G401.6 (cell line): Measurements from ENCODE around the gene KLF1.
"Not testable (repeated sequence)": the region's sequence is repeated elsewhere in the genome, so short reads cannot be mapped to it uniquely, and the experiment has no call there.

ENCODE experiments used
- FAIRE-seq: peaks from 2 replicates; lab custom pipeline; 2012; peaks lifted over from hg19 to GRCh38; lab: Jason Lieb, UNC

Gene KLF1

DNA sequence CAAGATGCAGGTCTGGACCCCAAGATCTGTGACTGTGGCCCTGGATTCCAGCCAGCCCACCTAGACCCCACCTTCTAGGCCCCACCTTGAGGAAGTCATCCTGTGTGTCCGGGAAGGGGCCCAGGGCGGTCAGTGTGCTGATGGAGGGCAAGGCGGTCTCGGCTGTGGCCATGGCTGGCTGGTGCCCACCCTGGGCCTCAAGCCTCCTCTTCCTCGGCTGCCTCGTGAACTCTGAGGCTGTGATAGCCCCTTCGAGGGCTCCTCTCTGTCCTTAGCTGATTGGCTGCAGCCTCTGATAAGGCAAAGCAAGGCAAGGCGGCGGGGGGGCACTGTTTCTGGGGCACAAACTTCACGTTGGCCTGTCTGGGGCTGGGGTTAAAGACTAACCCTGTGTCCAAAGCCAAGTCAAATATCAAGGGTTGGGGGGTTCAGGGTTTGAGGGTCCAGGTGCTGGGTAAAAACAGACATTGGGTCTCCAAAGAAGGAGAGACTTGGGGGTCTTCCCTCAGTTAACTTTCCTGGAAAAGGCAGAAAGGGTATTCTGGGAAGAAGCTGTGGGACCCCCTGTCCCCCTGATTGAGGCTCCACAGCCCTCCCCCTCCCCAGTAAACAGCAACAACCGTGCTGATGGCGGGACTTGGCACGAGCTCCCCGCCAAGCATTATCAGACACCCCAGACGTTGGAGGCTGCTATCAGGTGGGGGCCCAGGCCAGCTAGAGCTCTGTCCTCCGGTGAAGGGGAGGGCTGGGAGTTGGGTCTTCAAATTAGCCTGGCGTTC, at the start of gene KLF1:
KLF1 (minus strand) TSS at position 233 of the 779 bp plus-strand sequence; CDS start at position 172, 61 bp downstream.
- FAIRE-seq: no peak

DNA sequence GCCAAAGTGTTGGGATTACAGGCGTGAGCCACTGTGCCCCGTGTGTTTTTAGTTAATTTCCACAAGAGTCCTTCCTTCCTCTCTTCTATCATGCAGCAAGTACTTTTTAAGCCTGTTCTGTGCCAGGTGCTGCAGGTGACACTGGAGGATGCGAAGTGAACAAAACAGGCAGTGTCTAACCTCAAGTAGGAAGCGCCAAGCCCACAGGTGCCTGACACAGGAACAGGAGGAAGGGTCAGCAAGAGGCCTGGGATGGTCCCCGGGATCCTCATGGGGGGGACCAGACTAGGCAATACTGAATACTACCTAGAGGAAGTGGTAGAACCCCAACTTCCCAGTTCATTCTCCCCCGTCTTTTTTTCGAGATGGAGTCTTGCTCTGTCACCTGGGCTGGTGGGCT, 49.6 kb upstream of the KLF1 start:
- FAIRE-seq: no peak

DNA sequence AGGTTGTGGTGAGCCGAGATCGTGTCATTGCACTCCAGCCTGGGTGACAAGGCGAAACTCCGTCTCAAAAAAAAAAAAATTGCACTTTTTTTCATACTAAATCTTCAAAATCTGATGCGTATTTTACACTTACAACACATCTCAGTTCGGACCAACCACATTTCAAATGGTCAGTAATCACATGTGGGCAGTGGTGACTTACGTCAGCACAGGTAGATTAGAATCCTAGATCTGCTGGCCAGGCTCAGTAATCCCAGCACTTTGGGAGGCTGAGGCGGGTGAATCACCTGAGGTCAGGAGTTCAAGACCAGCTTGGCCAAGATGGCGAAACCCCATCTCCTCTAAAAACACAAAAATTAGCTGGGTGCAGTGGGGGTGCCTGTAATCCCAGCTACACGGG, 48.1 kb upstream of the KLF1 start:
- no peak for FAIRE-seq

DNA sequence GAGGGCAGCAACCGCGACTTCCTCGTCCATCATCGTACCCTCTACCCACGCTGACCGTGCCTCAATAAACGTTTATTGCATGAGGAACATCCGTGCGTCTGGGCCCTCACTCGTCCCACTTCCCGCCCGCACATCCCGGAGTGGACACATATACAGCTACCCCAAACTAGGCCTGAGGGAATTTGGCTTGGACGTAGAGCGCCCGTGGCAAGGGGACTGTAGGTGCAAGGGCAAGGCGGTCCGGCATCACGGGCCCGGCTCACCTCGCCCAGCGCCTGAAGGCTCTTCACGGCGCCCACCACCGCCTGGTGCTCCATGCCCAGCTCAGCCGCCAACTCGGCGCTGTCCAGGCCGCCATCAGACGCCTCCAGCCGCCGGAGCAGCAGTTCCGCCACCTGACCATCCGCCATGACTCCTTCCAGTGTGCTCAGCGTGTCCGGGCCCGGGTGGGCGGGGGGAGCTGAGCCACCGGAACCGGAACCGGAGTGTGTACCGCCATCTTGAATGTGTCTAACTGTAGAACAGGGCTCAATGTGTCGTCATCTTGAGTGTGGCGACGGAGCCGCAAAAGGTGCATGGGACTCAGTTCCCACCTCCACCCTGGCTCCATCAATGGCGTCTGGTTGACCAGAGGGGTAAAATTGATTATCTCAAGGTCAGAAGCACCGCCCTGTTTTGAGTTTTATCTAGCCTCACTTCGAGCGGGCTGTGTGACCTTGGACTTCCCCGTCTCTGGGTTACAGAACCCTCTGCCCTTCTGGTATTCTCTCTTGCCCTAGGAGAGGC, 46.5 kb upstream of the KLF1 start, which contains the start of gene FARSA:
FARSA (minus strand) TSS at position 425 of the 786 bp plus-strand sequence; CDS start at position 410, 15 bp downstream.
- peak; percentile 33 for FAIRE-seq

DNA sequence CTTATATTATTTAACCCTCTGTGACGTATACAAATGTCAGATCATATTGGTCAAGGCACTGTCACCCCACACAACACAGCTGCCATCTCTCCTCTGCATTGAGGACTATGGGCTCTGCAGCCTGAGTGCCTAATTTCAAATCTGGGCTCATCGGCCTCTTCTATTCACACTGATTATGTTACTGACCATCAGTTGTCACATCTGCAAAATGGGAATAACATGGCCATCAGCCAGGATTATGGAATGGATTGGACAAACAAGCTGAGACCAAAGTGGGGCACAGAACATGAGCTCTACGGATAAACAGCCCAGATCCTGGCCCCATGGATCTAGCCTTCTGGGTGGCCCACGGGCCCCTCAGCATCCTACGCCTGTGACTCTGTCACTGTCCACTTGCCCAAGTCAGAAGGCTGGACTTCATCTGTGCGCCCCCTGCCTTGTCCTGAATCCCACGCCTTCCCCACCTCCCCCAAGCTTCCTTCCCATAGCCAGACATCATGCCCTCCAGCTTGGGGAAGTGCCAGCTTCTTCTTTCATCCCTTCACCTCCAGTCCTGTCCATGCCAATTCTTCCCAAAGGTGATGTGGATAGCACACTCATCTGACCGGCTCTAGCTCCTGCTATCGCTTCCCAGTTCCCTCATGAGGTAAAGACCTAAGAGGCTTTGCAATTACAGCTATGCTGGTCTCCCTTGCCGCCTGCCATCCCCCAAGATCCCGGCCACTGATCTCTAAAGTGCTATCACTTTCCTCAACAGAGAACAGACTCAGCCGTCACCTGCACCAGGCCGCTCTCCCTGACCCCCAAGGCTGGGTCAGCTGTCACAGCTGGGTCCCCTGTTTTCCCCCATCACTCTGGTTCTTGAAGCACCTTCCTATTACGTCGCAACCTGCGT, 45.6 kb upstream of the KLF1 start:
- FAIRE-seq: no peak

DNA sequence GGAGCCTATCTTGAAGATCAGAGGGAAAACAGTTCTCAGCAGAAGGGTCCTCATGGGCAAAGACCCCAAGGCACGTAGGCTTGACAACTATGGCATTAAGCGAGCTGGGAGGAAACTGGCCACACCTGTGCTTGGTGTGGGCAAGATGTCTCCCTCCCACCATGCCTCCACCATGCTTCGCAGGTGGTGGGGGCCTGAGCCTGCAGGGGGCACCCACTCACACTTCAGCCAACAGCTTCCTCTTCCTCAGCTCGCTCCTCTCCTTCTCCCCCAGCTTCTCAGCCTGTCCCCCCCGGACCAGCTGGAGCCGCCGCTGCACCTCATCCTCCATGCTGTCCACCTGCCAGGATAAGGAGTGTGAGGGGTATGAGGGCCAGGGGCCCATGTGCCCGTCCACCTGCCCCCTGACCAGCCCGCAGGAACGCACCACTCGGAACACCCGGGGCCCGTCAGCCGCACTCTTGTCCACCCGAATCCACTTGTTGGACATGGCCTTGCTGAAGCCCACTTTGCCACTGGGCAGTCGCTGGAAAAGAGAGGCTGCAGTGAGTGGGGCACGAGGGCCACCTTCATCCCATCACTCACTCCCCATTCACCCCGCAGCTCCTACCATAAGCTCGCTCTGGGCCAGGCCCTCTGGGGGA, 43.1 kb upstream of the KLF1 start:
- FAIRE-seq: no peak

DNA sequence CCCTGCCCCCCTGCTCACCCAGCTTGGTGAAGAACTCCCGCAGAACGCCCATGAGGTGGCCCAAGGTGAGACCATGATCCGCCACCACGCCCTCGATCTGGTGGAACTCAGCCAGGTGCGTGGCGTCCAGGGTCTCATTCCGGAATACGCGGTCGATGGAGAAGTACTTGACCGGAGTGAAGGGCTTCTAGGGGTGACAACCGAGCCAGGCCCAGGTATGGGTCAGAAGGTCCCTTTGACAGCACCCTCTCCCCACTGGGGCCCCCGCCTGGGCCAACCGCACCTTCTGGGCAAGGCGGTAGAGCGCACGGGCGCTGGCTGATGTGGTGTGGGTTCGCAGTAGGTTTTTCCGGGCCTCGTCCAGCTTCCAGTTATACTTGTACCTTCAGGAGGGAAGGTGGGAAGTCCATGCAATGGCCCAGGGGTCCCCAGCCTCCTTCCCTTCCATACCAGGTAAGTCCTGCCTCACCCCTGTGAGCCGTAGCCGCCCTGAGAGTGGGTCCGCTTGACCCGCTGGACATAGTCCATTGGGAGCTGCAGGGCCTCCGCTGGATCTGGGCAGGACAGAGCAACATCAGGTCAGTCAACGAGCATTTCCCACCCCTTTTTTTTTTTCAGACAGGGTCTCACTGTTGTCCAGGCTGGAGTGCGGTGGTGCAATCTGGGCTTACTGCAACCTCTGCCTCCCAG, 37.8 kb upstream of the KLF1 start:
- FAIRE-seq: no peak

DNA sequence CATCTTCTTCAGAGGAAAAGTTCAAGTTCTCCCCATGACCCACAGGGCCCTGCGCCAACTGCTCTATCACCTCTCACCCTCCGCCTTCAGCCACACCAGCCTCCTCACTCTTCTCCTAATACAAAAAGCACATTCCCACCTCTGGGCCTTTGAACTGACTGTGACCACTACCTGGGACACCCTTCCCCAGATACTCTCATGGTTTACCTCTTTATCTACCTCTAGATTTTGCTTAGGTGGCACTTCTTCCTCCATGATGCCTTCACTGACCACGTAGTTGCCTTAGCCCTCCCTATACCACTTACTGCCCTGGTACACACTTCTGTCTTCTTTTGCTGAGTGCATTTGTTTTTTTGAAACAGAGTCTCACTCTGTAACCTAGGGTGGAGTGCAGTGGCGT, 36.0 kb upstream of the KLF1 start:
- no peak for FAIRE-seq

DNA sequence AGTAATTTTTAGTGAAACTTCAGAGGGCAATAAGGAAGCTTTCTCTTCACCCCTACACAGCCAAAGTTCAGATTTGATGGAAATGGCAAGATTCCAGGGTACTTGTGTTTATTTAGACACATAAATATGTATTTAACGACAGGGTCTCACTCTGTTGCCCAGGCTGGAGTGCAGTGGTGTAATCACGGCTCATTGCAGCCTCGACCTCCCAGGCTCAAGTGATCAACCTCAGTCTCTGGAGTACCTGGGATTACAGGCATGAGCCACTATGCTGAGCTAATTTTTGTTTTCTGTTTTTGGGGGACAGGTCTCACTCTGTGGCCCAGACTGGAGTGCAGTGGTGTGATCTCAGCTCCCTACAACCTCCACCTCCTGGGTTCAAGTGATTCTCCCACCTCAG, 34.0 kb upstream of the KLF1 start:
- FAIRE-seq: no peak

DNA sequence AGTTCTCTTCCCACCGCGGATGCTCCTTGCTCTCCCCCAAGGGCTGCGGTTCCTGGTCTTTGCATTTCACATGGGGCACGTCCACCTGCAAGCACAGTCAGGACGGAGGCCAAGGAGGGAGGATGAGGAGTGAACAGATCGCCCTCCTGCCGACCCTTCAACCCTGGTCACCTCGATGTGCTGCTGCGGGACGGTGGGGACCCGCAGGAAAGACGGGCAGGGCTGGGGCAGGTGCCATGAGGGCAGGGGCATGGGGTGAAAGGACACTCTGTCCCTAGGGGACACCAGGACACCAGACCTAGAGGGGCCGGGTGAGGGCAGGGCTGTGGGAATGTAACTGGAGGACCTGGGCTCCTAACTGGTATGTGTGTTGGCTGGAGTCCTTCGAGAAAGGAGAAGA, 31.3 kb upstream of the KLF1 start:
- no peak for FAIRE-seq

DNA sequence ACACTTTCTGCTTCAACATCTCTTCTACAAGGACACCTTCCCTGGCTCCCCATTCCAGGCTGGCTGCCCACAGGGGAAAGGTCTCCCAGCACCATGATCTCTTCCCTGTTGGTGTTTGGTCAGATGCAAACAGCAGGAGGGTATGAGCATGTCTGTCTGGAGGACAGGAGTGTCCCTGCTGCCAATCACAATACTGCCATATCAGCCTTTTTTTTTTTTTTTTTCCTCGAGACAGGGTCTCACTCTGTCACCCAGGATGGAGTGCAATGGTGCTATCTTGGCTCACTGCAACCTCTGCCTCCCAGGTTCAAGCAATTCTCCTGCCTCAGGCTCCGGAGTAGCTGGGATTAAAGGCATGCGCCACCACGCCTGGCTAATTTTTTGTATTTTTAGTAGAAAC, 28.9 kb upstream of the KLF1 start:
- FAIRE-seq: not testable (repeated sequence)

DNA sequence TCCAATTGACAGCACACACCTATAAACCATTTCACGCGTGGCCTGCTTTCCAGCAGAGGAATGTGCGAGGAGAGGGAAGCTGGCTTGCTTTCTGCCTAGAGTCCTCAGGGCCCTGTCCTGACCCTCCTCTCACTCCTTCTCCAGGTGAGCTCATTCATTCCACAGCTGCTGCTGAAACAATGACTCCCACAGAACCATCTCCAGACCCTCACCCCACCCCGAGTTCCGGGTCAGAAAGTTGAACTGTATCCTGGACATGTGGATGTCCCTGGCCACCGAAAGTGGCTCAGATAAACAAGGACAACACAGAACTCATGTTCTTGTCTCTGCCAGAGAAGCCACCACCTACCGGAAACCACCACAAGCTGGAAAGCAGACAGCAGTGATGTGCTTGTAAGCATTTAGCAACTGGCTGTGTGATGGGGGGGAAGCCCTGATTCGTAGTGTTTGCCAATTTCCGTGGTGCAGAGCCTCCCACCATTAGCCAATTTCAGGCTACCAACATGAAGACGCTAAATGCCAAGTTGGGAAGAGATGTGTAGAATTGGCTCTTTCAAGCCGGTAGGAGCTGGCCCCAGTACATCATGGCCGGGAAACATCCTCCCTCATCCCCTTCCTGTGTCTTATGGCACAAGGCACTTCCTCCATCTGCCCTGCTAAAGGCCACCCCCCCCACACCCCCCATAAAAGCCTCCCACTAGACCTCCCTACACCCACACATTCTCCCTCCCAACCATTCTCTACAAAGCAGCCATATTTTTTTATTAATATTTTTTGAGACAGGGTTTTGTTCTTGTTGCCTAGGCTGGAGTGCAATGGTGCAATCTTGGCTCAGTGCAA, 27.1 kb upstream of the KLF1 start:
- FAIRE-seq: no peak

DNA sequence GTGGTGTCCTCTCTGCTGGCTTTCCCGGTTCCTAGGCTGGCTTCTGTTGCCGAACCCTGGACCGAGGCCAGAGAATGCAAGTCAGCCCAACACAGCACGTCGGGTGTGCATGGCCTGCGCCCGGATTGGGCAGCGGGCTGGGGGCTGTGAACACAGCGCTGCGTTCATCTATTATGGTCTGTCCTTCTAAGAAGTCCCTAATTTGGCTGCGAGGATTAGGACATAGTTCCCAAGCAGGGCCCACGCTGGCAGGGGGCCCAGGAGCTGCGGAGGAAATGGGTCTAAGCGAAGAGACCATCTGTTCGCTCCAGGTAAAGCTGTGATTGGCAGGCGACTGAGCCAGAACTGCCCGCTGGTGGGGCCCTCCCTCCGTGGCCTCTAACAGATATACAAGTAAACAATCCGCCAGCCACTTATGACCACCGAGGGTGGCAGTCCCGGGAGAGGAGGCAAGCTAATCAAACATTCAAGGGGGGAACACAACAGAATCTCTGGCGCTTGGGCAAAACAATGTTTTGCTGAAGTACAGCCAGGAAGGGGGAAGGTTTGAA, 26.1 kb upstream of the KLF1 start:
- no peak for FAIRE-seq

DNA sequence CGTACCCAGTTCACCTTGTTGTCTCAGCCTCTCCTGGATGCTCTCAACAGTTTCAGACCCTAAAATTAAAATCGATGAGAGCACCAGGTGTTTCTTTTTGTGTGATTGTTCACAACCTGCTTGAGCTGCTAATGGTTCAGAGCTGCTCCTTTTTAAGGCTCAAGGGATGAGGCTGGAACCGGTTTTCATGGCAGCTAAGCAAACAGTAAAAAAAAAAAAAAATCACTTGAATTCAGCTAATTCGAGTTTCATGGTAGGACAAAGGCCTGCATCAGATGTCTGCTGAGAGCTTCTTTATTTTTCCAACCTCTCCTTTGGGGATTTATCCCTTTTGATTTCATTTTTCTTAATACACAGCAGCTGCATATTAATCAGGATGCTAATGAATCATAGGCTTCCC, 25.6 kb upstream of the KLF1 start:
- no peak for FAIRE-seq

DNA sequence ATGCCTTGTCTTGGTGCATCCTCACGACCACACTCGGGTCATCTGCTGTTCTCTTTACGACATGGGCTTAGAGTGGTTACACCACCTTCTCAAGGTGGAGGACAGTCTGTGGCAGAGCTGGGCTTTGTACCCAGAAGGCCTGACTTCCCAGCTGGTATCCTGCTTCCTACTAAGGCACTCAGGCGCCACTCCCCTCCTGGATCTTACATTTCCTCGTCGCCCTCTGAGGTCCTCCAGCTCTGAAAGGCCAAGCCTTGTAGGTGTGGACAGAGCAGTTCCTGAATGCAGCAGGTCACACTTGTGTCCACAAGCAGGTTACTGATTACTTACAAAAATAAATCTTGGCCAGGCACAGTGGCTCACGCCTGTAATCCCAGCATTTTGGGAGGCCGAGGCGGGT, 20.2 kb upstream of the KLF1 start:
- FAIRE-seq: no peak

DNA sequence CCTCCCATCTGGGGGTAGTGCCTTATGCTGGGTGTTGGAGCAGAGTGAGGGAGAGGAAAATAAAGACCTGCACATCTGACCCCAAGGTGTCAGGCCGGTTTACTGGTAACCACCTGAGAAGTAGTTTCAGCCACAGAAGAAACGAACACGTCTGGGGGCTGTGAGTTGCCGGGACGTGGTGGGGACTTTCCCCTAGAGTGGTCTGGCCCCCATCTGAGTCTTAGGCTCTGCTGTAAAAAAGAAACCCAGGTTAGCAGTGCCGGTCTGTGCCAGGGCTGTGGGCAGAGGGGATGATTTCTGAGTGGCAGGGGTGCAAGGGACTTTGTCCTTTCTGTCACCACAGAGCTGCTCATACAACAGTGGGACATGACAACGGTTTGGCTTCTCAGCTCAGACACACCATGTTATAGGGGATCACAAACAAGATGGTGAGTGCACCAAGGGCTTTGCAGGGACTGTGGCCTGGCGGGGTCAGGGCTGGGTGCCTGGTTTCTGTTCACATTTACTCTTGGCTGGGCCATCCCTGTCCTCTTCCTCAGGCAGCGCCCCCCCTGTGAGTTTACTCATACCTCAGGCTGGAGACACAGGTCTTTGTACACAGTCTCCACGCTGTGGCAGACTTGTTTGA, 13.0 kb upstream of the KLF1 start:
- FAIRE-seq: no peak

DNA sequence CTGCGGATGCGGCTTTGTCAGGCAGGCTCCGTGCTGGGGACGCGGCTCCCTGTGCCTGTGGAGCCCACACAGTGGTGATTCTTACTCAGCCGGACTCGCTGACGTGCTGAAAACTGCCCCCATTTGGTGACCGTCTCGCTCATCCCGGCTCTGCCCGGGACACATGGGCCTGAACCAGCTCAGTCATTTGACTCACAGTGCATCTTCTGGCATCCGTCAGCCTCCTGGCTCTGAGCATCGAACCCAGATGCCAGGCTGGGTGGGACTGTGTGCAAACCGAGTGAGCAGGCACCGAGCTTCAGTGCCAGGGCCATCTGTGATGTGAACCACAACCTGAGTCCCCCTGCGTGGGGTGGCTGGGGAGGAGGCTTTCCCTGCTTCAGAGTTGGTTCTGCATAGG, 9.5 kb upstream of the KLF1 start:
- FAIRE-seq: no peak

DNA sequence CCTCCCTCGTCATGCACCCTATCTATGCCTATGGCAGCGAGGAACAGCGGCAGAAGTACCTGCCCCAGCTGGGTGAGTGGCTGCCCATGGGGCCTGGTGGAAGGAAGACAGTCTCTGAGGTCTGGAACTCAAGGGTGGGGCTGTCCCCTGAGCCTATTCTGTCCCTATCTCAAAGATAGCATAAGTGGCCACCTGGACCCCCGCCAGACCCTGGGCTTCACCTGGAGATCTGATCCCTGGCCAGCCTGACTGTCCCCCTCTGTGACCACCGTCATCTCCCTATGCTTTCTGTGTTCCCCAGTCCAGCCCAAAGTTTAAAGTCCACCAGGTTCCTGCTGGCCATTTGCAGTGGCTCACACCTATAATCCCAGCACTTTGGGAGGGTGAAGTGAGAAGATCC, 6.6 kb upstream of the KLF1 start:
- FAIRE-seq: no peak

DNA sequence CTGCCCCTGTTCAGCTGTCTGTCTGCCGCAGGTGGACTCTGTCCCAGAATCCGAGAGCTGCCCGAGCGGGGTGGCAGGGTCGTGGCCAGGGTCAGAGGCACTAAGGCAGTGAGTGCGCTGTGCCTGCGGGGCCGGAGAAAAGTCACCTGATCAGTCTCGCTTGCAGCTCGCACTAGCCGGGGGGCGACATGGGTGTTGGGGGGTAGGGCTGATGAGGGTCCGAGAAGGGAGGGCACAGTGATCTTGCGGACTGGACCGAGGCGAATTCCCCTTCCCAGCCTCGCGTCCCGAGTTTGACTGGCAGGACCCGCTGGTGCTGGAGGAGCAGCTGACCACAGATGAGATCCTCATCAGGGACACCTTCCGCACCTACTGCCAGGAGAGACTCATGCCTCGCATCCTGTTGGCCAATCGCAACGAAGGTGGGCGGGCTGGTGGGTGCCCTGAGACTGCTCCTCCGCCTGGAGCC, 4.6 kb upstream of the KLF1 start:
- no peak for FAIRE-seq
